Measurements from ENCODE around the gene FGD2. TPM values are rescaled to one million over a fixed set of nuclear protein-coding genes. Genes with fewer than 3 reads are reported as not detected.
"Not testable (repeated sequence)": the region's sequence is repeated elsewhere in the genome, so short reads cannot be mapped to it uniquely, and the experiment has no call there.

The FGD2 gene
- total RNA-seq, 2 experiments from 2014 or later = 0.50 to 0.63 TPM

- POLR2A ChIA-PET = interaction anchor here (0.8 to 5.4 kb wide), 2 partner anchors 58 to 119 kb away, joined by 4 to 65 read pairs; partner anchors contain the start of gene PIM1
- intact Hi-C loops (cut with DNase I, micrococcal nuclease) = loop anchor here (5.0 kb wide), 2 partner anchors 50 to 370 kb away; no protein-coding TSS in a partner anchor
- peak overlapping the region; percentile 100 for H3K27ac Mint-ChIP-seq
- peak overlapping the region; percentile 79 for H3K4me3 Mint-ChIP-seq
- peak; percentile 53 for DNase-seq
- peaks cover 2% of the 10 kb centered on the region for H3K36me3 Mint-ChIP-seq (ENCODE audit: low read depth)
- CTCF ChIA-PET = interaction anchor here (0.5 to 9.7 kb wide), 18 partner anchors 9 to 624 kb away, joined by 3 to 133 read pairs (median 4); partner anchors contain the start of genes PIM1, TBC1D22B and TMEM217
- peaks cover 48% of the 10 kb centered on the region for H3K4me1 Mint-ChIP-seq
- H3K27me3 Mint-ChIP-seq = no peaks in the 10 kb centered on the region
- peaks cover 2% of the 10 kb centered on the region for H3K9me3 Mint-ChIP-seq (ENCODE audit: low read depth)
- ATAC-seq = peak; percentile 3
These were observed 46.7 kb downstream of the FGD2 start for GRCh38 chr6:37052027-37052628.

GRCh38 chr6:37053683-37054082 lies 48.2 kb downstream of the FGD2 start:
- Mint-ChIP-seq H3K27ac (no peak overlapping the region), H3K4me1 (peaks cover 33% of the 10 kb centered on the region), H3K36me3 (ENCODE audit: low read depth) (peaks cover 2% of the 10 kb centered on the region), H3K27me3 (no peaks in the 10 kb centered on the region), H3K9me3 (ENCODE audit: low read depth) (no peaks in the 10 kb centered on the region), H3K4me3 (no peak overlapping the region)
- ChIA-PET POLR2A (interaction anchor here (0.6 kb wide), 1 partner anchor 263 kb away, joined by 3 read pairs; no protein-coding TSS in a partner anchor), CTCF (interaction anchor here (0.7 to 9.7 kb wide), 9 partner anchors 20 to 156 kb away, joined by 3 to 128 read pairs (median 4); no protein-coding TSS in a partner anchor)
- intact Hi-C loops (cut with DNase I, micrococcal nuclease) = loop anchor here (5.0 kb wide), 2 partner anchors 49 to 371 kb away; no protein-coding TSS in a partner anchor
- ATAC-seq (no peak), DNase-seq (no peak)

- intact Hi-C loops (cut with DNase I, micrococcal nuclease) = loop anchor here (5.0 kb wide), 2 partner anchors 48 to 372 kb away; no protein-coding TSS in a partner anchor
- H3K36me3 Mint-ChIP-seq (ENCODE audit: low read depth) = peaks cover 2% of the 10 kb centered on the region
These were observed 48.7 kb downstream of the FGD2 start for GRCh38 chr6:37054171-37054570.

GRCh38 chr6:37054580-37054979 lies 49.1 kb downstream of the FGD2 start:
- CTCF ChIA-PET = interaction anchor here (0.9 to 9.7 kb wide), 3 partner anchors 21 to 117 kb away, joined by 4 to 128 read pairs (median 5); no protein-coding TSS in a partner anchor
- POLR2A ChIA-PET = interaction anchor here (0.6 kb wide), 1 partner anchor 262 kb away, joined by 3 read pairs; no protein-coding TSS in a partner anchor
- H3K36me3 Mint-ChIP-seq (ENCODE audit: low read depth) = peaks cover 2% of the 10 kb centered on the region
- ATAC-seq (no peak), DNase-seq (no peak)
- H3K4me3 Mint-ChIP-seq = no peak overlapping the region
- intact Hi-C loops (cut with DNase I, micrococcal nuclease) = loop anchor here (5.0 kb wide), 2 partner anchors 48 to 372 kb away; no protein-coding TSS in a partner anchor
- H3K27me3 Mint-ChIP-seq = no peaks in the 10 kb centered on the region
- H3K9me3 Mint-ChIP-seq (ENCODE audit: low read depth) = no peaks in the 10 kb centered on the region
- H3K4me1 Mint-ChIP-seq = peaks cover 28% of the 10 kb centered on the region
- H3K27ac Mint-ChIP-seq = peak overlapping the region; percentile 39

More at GRCh38 chr6:37054171-37054570, 48.7 kb downstream of the FGD2 start:
- H3K9me3 Mint-ChIP-seq (ENCODE audit: low read depth) = no peaks in the 10 kb centered on the region
- ChIA-PET CTCF (interaction anchor here (0.7 to 9.7 kb wide), 7 partner anchors 20 to 155 kb away, joined by 3 to 128 read pairs (median 4); no protein-coding TSS in a partner anchor), POLR2A (interaction anchor here (0.6 kb wide), 1 partner anchor 263 kb away, joined by 3 read pairs; no protein-coding TSS in a partner anchor)
- no peak for DNase-seq
- no peaks in the 10 kb centered on the region for H3K27me3 Mint-ChIP-seq
- H3K4me1 Mint-ChIP-seq = peaks cover 29% of the 10 kb centered on the region
- no peak for ATAC-seq
- H3K27ac Mint-ChIP-seq = peak overlapping the region; percentile 39
- H3K4me3 Mint-ChIP-seq = no peak overlapping the region

GRCh38 chr6:37056112-37056403 lies 50.6 kb downstream of the FGD2 start:
- no peaks in the 10 kb centered on the region for H3K36me3 Mint-ChIP-seq (ENCODE audit: low read depth)
- no peaks in the 10 kb centered on the region for H3K27me3 Mint-ChIP-seq
- H3K4me3 Mint-ChIP-seq = no peak overlapping the region
- intact Hi-C loops (cut with DNase I, micrococcal nuclease) = no loop called here
- H3K4me1 Mint-ChIP-seq = peaks cover 14% of the 10 kb centered on the region
- POLR2A ChIA-PET = no interaction called here
- H3K9me3 Mint-ChIP-seq (ENCODE audit: low read depth) = no peaks in the 10 kb centered on the region
- ATAC-seq (no peak), DNase-seq (no peak)
- H3K27ac Mint-ChIP-seq = no peak overlapping the region
- CTCF ChIA-PET = interaction anchor here (0.6 to 1.0 kb wide), 2 partner anchors 117 to 125 kb away, joined by 3 read pairs; no protein-coding TSS in a partner anchor

- H3K36me3 Mint-ChIP-seq (ENCODE audit: low read depth) = no peaks in the 10 kb centered on the region
- H3K9me3 Mint-ChIP-seq (ENCODE audit: low read depth) = no peaks in the 10 kb centered on the region
- intact Hi-C loops (cut with DNase I, micrococcal nuclease) = no loop called here
- H3K27ac Mint-ChIP-seq = peak overlapping the region; percentile 22
- ChIA-PET POLR2A (interaction anchor here (0.6 kb wide), 1 partner anchor 149 kb away, joined by 5 read pairs; no protein-coding TSS in a partner anchor), CTCF (interaction anchor here (1.0 kb wide), 1 partner anchor 124 kb away, joined by 3 read pairs; no protein-coding TSS in a partner anchor)
- H3K4me1 Mint-ChIP-seq = peaks cover 9% of the 10 kb centered on the region
- ATAC-seq (no peak), DNase-seq (no peak)
- no peak overlapping the region for H3K4me3 Mint-ChIP-seq
- no peaks in the 10 kb centered on the region for H3K27me3 Mint-ChIP-seq
These were observed 51.1 kb downstream of the FGD2 start for GRCh38 chr6:37056439-37057127.

GRCh38 chr6:37057128-37057471 lies 51.6 kb downstream of the FGD2 start:
- Mint-ChIP-seq H3K27ac (no peak overlapping the region), H3K9me3 (ENCODE audit: low read depth) (no peaks in the 10 kb centered on the region), H3K4me1 (peaks cover 4% of the 10 kb centered on the region), H3K4me3 (no peak overlapping the region), H3K36me3 (ENCODE audit: low read depth) (no peaks in the 10 kb centered on the region), H3K27me3 (no peaks in the 10 kb centered on the region)
- intact Hi-C loops (cut with DNase I, micrococcal nuclease) = no loop called here
- ChIA-PET CTCF (interaction anchor here (1.0 kb wide), 1 partner anchor 153 kb away, joined by 3 read pairs; no protein-coding TSS in a partner anchor), POLR2A (interaction anchor here (1.1 kb wide), 1 partner anchor 11 kb away, joined by 5 read pairs; no protein-coding TSS in a partner anchor)
- DNase-seq (no peak), ATAC-seq (no peak)

GRCh38 chr6:37057678-37058077 lies 52.2 kb downstream of the FGD2 start:
- Mint-ChIP-seq H3K9me3 (ENCODE audit: low read depth) (no peaks in the 10 kb centered on the region), H3K27me3 (no peaks in the 10 kb centered on the region), H3K27ac (no peak overlapping the region), H3K36me3 (ENCODE audit: low read depth) (no peaks in the 10 kb centered on the region), H3K4me3 (no peak overlapping the region), H3K4me1 (peaks cover 3% of the 10 kb centered on the region)
- no peak for ATAC-seq
- ChIA-PET CTCF (interaction anchor here (1.0 kb wide), 1 partner anchor 153 kb away, joined by 3 read pairs; no protein-coding TSS in a partner anchor), POLR2A (interaction anchor here (1.1 kb wide), 1 partner anchor 10 kb away, joined by 5 read pairs; no protein-coding TSS in a partner anchor)
- DNase-seq = no peak
- intact Hi-C loops (cut with DNase I, micrococcal nuclease) = no loop called here

GRCh38 chr6:37058084-37058586 lies 52.7 kb downstream of the FGD2 start:
- intact Hi-C loops (cut with DNase I, micrococcal nuclease) = no loop called here
- CTCF ChIA-PET = interaction anchor here (0.8 to 2.9 kb wide), 3 partner anchors 40 to 152 kb away, joined by 3 to 9 read pairs (median 3); no protein-coding TSS in a partner anchor
- ATAC-seq = no peak
- POLR2A ChIA-PET = interaction anchor here (1.1 kb wide), 1 partner anchor 10 kb away, joined by 5 read pairs; no protein-coding TSS in a partner anchor
- Mint-ChIP-seq H3K4me1 (peaks cover 3% of the 10 kb centered on the region), H3K27me3 (no peaks in the 10 kb centered on the region), H3K36me3 (ENCODE audit: low read depth) (no peaks in the 10 kb centered on the region), H3K9me3 (ENCODE audit: low read depth) (no peaks in the 10 kb centered on the region), H3K27ac (no peak overlapping the region), H3K4me3 (no peak overlapping the region)
- no peak for DNase-seq

GRCh38 chr6:37058984-37059343 lies 53.5 kb downstream of the FGD2 start:
- ATAC-seq; H3K27ac Mint-ChIP-seq; H3K36me3 Mint-ChIP-seq (ENCODE audit: low read depth); POLR2A ChIA-PET; H3K4me3 Mint-ChIP-seq; intact Hi-C loops (cut with DNase I, micrococcal nuclease); H3K4me1 Mint-ChIP-seq; DNase-seq; H3K27me3 Mint-ChIP-seq; H3K9me3 Mint-ChIP-seq (ENCODE audit: low read depth): not testable (repeated sequence)
- CTCF ChIA-PET = interaction anchor here (0.8 to 2.9 kb wide), 3 partner anchors 41 to 293 kb away, joined by 3 to 9 read pairs (median 3); no protein-coding TSS in a partner anchor

Measured in activated CD4-positive, alpha-beta T cell treated with anti-CD3 and anti-CD28 coated beads for 36 hours (primary cell).